NOMO-1 treated with DMSO at 0.1 percent for 48 hours (cell line): ENCODE measurements around the gene KTN1.

ENCODE experiments used
- DNase-seq: peaks from one replicate; lab custom pipeline; 2025; ENCODE audit not compliant: unreplicated experiment; lab: John Stamatoyannopoulos, UW

KTN1 gene

DNA sequence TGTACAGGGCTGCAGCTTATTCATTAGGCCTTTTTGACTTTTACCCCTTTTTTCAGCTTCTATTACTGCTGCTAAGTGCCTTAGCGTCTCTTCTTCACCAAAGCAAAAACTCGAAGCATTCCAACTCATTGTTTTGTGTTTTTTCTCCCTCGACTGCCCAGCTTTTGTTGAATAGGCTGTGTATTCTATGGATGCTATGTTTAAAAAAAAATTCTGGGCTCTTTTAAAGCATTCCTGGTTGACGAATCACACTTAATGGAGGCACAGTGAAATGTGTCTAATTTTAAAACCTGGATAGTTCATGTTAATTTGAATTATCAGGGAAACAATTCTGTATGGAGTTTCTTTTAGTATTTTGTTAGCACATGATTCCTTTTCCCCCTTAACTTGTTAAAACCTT, 29.7 kb downstream of the KTN1 start:
- DNase-seq, result no peak

DNA sequence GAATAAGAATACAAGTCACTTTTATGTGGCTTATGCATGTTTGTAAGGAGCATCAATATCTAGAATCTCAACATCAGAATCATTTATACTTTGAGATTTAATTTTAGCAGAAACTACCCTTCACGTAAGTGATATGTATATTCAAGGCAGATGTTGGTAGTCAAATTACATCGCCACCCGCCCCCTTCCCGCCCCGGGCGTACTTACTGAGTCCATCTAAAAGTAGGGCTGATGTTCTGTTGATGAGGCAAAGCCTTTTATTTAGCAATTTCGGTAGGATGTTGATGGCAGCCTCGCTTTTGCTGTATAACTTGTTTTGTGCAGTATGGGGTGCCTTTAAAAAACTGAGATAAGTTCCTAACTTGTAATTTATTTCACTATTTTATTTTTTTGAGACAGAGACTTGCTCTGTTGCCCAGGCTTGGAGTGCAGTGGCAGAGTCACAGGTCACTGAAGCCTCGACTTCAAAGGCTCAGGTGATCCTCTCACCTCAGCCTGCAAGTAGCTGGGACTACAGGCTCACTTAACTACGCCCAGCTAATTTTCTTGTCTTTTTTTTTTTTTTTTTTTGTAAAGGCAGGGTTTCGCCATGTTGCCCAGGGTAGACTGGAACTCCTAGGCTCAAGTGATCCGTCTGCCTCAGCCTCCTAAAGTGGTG, 30.8 kb downstream of the KTN1 start:
- no peak for DNase-seq

DNA sequence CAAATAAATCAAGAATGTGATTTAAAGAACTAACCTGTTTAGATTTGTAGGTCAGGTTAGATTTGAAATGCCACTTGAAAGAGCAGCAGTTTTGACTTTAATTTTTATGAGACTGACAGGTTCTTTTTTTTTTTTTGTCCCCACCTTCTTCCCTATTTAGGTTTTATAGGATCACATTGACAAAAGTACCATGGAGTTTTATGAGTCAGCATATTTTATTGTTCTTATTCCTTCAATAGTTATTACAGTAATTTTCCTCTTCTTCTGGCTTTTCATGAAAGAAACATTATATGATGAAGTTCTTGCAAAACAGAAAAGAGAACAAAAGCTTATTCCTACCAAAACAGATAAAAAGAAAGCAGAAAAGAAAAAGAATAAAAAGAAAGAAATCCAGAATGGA, 31.9 kb downstream of the KTN1 start:
- no peak for DNase-seq

- peak; percentile 6 for DNase-seq
Measured at GRCh38 chr14:55614304-55614703, 34.3 kb downstream of the KTN1 start.

DNA sequence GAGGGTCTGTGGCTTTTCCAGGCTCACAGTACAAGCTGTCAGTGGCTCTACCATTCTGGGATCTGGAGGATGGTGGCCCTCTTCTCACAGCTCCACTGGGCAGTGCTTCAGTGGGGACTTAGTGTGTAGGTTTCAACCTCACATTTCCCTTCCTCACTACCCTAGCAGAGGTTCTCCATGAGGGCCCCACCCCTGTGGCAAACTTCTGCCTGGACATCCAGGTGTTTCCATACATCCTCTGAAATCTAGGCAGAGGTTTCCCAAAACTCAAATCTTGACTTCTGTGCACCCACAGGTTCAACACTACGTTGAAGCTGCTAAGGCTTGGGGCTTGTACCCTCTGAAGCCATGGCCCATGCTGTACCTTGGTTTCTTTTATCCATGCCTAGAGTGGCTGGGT, 40.3 kb downstream of the KTN1 start:
- no peak for DNase-seq

- DNase-seq, result no peak
Measured at GRCh38 chr14:55620981-55621380, 41.0 kb downstream of the KTN1 start.

- DNase-seq, result no peak
Measured at GRCh38 chr14:55621391-55621790, 41.4 kb downstream of the KTN1 start.

DNA sequence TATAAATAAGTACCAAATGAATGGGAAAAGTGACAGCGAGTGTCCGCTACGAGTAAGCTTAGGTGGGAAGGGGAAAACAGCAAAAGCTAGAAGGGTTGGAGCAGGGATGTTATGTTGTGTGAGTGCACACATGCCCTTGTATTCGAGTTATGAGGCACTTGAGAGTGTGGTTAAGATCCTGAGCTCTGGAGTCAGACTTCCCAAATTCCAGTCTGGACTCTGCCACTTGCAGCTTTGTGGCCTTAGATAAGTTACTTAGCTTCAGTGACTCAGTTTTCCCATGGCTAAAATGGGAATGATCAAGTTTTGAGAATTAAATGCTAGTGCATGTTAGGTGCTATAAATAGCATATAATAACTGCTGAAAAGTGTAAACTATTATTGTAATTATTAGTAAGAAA, 44.9 kb downstream of the KTN1 start:
- no peak for DNase-seq

- no peak for DNase-seq
Measured at GRCh38 chr14:55625481-55625880, 45.5 kb downstream of the KTN1 start.

GRCh38 chr14:55626131-55626530, 46.1 kb downstream of the KTN1 start:
- DNase-seq, result no peak

DNA sequence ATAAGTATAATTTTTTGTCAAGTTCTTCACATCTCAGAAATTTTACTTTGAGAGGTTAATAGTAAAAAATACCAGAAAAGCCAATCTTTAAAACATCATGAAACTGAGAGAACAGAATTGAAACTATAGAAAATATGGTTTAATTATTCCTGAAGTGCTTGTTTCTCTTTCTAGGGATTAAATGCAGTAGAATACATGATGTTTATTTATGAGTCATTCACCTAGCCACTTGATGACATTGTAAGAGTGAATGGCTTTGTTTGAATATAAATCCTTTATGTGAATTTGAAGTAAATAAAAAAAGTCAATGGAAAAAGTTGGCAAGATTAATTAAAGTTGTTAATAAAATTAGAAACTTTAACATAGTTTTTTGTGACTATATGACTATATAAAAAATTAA, 48.4 kb downstream of the KTN1 start:
- DNase-seq, result no peak

GRCh38 chr14:55638665-55639064, 58.7 kb downstream of the KTN1 start:
- no peak for DNase-seq

DNA sequence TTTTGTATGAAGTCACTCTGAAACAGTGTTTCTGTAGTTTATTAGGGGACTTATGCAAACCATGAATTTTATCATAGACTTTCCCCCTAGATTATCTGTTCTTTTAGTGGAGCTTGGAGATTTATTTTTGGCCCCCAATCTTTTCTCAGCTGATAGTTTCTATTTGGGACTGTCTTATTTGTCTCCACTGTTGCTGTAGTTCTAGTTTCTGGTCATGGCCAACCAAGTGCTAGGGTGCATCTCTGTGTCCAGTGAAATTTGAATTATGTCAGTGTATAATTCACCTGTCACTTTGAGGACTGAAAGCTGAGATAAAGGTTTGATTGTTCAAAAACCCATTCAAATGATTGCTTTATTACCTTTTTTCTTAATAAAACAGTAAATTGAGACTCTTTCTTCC, 61.3 kb downstream of the KTN1 start:
- no peak for DNase-seq

DNA sequence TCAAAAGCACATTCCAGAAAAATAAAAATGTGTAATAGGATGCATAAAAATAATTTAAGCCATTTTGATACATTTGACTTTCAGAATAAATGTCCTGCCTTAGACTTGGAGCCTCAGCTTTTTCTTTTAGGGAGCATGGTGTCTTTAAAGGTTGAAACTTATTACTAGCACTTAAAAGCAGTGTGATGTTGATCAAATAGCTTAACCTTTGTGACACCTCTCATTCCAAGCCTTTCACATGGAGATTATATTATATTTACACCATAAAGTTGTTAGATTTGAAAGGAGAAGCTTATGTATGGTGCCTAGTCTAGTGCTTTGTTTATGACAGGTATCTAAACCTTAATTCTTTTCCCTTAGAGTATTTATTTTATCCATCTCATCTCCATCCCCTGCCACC, 61.9 kb downstream of the KTN1 start:
- no peak for DNase-seq

GRCh38 chr14:55645145-55645544, 65.1 kb downstream of the KTN1 start:
- DNase-seq, result peak; percentile 79

DNA sequence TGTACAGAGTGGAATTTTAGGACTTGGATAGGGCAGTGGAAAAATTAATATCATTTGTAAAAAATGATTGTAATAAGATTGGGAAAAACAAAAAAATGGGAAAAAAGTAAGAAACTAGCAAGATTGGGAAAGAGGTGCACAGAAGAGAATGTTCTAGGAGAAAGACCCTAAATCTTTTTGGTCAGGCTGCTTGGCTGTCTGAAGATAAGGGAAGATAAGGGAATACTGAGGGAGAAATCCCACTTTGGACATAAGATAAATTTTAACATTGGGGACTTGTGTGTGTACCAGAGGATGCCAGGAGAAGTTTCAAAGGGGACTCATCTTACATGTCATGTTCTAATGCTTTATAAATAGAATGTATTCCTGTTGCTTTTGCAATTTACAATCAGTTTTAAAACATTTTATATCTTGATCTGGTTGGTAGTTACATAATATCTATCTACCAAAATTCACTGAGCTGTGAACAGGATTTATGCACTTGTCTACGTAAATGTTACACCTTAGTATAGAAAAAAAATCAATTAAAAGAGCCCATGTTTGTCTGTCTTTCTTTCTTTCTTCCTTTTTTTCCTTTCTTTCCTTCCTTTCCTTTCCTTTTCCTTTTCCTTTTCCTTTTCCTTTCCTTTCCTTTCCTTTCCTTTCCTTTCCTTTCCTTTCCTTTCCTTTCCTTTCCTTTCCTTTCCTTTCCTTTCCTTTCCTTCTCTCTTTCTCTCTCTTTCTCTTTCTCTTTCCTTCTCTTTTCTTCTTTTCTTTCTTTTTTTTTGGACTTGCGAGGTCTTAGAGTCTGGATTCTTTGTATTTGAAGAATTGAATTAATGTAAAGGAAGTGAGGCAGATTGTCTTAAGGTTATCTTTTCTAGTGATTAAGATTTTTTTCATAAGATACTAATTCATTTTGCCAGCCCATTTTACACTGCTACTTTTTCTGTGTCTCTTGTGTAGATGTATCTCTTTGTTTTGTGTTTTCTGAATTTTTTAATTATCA, 66.1 kb downstream of the KTN1 start:
- no peak for DNase-seq

GRCh38 chr14:55650992-55651391, 71.0 kb downstream of the KTN1 start:
- DNase-seq, result no peak

DNA sequence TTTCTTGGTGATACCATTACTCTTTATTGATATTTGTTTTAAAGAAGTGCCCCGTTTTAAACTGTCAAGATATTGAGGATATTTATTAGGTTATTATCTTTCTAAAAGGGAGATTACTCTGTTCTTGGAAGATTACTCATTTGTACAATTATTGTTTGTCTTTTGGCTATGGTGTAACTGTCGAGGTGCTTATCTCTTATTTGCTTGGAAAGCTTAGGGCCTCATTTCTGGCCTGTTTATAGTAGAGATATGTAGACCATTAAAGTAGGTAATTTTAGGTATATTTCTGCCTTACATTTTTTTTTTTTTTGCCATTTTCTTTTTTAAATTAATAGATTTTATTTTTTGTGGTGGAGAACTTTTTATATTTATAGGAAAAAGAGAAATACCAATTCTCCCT, 74.2 kb downstream of the KTN1 start:
- no peak for DNase-seq

DNA sequence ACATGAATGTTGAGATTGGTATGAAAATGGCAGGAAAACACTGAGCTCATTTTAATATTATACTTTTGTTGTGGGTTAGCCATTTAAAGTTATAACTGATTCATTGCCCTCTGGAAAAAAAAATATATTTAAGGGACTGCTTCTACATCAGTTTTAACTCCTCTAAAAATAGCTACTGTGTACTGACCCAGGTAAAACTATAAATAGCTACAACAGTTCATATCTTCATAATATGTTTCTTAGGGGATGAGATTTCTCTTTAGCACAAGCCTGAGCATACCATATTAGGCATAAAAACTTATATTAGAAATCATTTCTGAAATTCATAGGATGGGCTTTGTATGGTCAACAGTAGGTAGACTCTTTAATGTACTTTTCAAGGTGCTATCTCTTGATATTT, 81.0 kb downstream of the KTN1 start:
- no peak for DNase-seq

GRCh38 chr14:55662752-55663151, 82.7 kb downstream of the KTN1 start:
- DNase-seq, result no peak

DNA sequence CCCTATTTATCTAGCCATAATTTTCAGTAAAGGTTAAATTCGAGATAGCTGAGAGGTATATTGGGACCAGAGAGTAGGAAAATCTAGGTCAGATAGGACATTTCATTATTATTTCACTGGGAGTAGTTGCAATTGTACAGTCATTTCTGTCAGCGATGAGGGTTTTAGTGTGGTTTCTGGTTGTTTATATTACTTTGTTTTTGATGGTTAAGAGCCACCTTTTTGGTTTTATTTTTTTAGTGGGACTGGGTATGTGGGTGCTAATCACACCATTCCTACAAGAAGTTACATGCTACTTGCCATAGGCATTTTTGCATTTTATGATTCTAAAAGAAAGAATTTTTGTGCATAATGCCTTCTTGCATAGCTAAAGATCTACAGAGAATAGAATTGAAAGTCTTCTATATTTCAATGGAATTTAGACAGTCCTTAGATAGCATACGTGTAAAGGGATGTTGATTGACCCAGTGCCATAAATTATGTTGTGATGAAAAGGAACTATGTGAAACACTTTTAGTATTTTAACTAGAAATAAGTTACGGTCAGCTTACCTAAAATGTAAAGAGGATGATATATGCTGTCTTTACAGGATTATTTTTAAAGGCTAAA, 85.2 kb downstream of the KTN1 start:
- DNase-seq, result no peak

GRCh38 chr14:55667801-55668200, 87.8 kb downstream of the KTN1 start:
- DNase-seq, result no peak
